Activated B cell treated with CpG ODN at 0.5 μM for 24 hours (primary cell): ENCODE results near the gene FAM240A. TPM values are rescaled to one million over a fixed set of nuclear protein-coding genes. Genes with fewer than 3 reads are reported as not detected.

Source experiments
- ATAC-seq: fragments of 200-7000 bp; cut with Tn5 transposase; one replicate; pipeline ENCODE4 v1.10.0; 2021; ENCODE audit warnings: low read depth, mild to moderate bottlenecking, moderate library complexity
- CTCF ChIA-PET: fragments of 350-600 bp; sonication (Branson Sonifier 250); formaldehyde crosslinking; loops from one replicate; lab custom pipeline; 2021; ENCODE audit warnings: antibody characterized with exemption; lab: Charles Lee
- POLR2A ChIA-PET: fragments of 350-600 bp; sonication (Branson Sonifier 250); formaldehyde crosslinking; loops from one replicate; lab custom pipeline; 2021; ENCODE audit warnings: antibody characterized with exemption; lab: Charles Lee
- DNase-seq: peaks from one replicate; pipeline ENCODE4 v3.0.0; 2022
- H3K27ac Mint-ChIP-seq: one replicate; pipeline ENCODE4 v1.8.0; 2020; ENCODE audit warnings: mixed read lengths
- H3K27me3 Mint-ChIP-seq: one replicate; pipeline ENCODE4 v1.8.0; 2021; ENCODE audit warnings: mixed read lengths
- H3K36me3 Mint-ChIP-seq: one replicate; pipeline ENCODE4 v1.8.0; 2021; ENCODE audit warnings: low read depth, mixed read lengths
- H3K4me1 Mint-ChIP-seq: one replicate; pipeline ENCODE4 v1.8.0; 2021; ENCODE audit warnings: mixed read lengths
- H3K4me3 Mint-ChIP-seq: one replicate; pipeline ENCODE4 v1.8.0; 2020; ENCODE audit warnings: mild to moderate bottlenecking, mixed read lengths
- H3K9me3 Mint-ChIP-seq: one replicate; pipeline ENCODE4 v1.8.0; 2020; ENCODE audit warnings: mixed read lengths
- intact Hi-C: fragments of 100-400 bp; cut with micrococcal nuclease; formaldehyde crosslinking; loops from one replicate; pipeline ENCODE4 v1.15.1; 2024
- total RNA-seq: library from RNA; stranded (reverse); gene quantifications from 2 replicates; pipeline ENCODE4 v1.2.3, GENCODE V29; 2022
- TF ChIP-seq, protein P1 (sequence below): fragments of 200-600 bp; IDR thresholded peaks from one replicate; pipeline ENCODE4 v1.8.0; 2022; ENCODE audit warnings: antibody characterized with exemption, mild to moderate bottlenecking

Gene FAM240A
- total RNA-seq, 1 donor from 2014 or later = not detected

GRCh38 chr3:46615050-46615775 is 2.9 kb downstream of the FAM240A start:
- H3K27me3 Mint-ChIP-seq = peaks cover 26% of the 10 kb centered on the region
- TF ChIP-seq, protein P1, sequence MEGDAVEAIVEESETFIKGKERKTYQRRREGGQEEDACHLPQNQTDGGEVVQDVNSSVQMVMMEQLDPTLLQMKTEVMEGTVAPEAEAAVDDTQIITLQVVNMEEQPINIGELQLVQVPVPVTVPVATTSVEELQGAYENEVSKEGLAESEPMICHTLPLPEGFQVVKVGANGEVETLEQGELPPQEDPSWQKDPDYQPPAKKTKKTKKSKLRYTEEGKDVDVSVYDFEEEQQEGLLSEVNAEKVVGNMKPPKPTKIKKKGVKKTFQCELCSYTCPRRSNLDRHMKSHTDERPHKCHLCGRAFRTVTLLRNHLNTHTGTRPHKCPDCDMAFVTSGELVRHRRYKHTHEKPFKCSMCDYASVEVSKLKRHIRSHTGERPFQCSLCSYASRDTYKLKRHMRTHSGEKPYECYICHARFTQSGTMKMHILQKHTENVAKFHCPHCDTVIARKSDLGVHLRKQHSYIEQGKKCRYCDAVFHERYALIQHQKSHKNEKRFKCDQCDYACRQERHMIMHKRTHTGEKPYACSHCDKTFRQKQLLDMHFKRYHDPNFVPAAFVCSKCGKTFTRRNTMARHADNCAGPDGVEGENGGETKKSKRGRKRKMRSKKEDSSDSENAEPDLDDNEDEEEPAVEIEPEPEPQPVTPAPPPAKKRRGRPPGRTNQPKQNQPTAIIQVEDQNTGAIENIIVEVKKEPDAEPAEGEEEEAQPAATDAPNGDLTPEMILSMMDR = no peak
- H3K36me3 Mint-ChIP-seq = no peaks in the 10 kb centered on the region
- no peak for DNase-seq
- intact Hi-C loops = no loop called here
- H3K4me1 Mint-ChIP-seq = no peaks in the 10 kb centered on the region
- ATAC-seq = no peak
- no peaks in the 10 kb centered on the region for H3K9me3 Mint-ChIP-seq
- CTCF ChIA-PET = no interaction called here
- no peak overlapping the region for H3K4me3 Mint-ChIP-seq
- H3K27ac Mint-ChIP-seq = no peak overlapping the region
- POLR2A ChIA-PET = no interaction called here

GRCh38 chr3:46615976-46616375 is 3.7 kb downstream of the FAM240A start:
- no peak overlapping the region for H3K4me3 Mint-ChIP-seq
- ATAC-seq (no peak), DNase-seq (no peak)
- H3K27me3 Mint-ChIP-seq = peaks cover 30% of the 10 kb centered on the region
- CTCF ChIA-PET = no interaction called here
- no peak overlapping the region for H3K27ac Mint-ChIP-seq
- TF ChIP-seq, protein P1 = no peak
- intact Hi-C loops = no loop called here
- H3K36me3 Mint-ChIP-seq = no peaks in the 10 kb centered on the region
- no peaks in the 10 kb centered on the region for H3K4me1 Mint-ChIP-seq
- H3K9me3 Mint-ChIP-seq = no peaks in the 10 kb centered on the region
- POLR2A ChIA-PET = interaction anchor here (0.6 kb wide), 1 partner anchor 13 kb away, joined by 13 read pairs; no protein-coding TSS in a partner anchor

GRCh38 chr3:46617941-46618340 is 5.6 kb downstream of the FAM240A start:
- H3K9me3 Mint-ChIP-seq = no peaks in the 10 kb centered on the region

GRCh38 chr3:46619845-46620778 is 7.8 kb downstream of the FAM240A start:
- no peak for ATAC-seq
- intact Hi-C loops = no loop called here
- H3K27me3 Mint-ChIP-seq = peaks cover 42% of the 10 kb centered on the region
- ChIA-PET CTCF (interaction anchor here (1.2 to 2.4 kb wide), 2 partner anchors 9 to 131 kb away, joined by 8 to 9 read pairs; no protein-coding TSS in a partner anchor), POLR2A (no interaction called here)
- no peaks in the 10 kb centered on the region for H3K36me3 Mint-ChIP-seq
- TF ChIP-seq, protein P1 = no peak
- H3K27ac Mint-ChIP-seq = no peak overlapping the region
- H3K9me3 Mint-ChIP-seq = no peaks in the 10 kb centered on the region
- H3K4me1 Mint-ChIP-seq = no peaks in the 10 kb centered on the region
- DNase-seq = no peak
- H3K4me3 Mint-ChIP-seq = no peak overlapping the region

More at GRCh38 chr3:46617941-46618340, 5.6 kb downstream of the FAM240A start:
- ATAC-seq = no peak
- Mint-ChIP-seq H3K4me3 (no peak overlapping the region), H3K4me1 (no peaks in the 10 kb centered on the region), H3K27ac (no peak overlapping the region), H3K36me3 (no peaks in the 10 kb centered on the region), H3K27me3 (peaks cover 36% of the 10 kb centered on the region)
- intact Hi-C loops = no loop called here
- DNase-seq = no peak
- TF ChIP-seq, protein P1 = no peak
- ChIA-PET POLR2A (no interaction called here), CTCF (no interaction called here)

- H3K4me3 Mint-ChIP-seq = no peak overlapping the region
- peaks cover 7% of the 10 kb centered on the region for H3K4me1 Mint-ChIP-seq
- intact Hi-C loops = no loop called here
- H3K9me3 Mint-ChIP-seq = no peaks in the 10 kb centered on the region
- H3K36me3 Mint-ChIP-seq = no peaks in the 10 kb centered on the region
- TF ChIP-seq, protein P1 = no peak
- POLR2A ChIA-PET = no interaction called here
- DNase-seq = no peak
- CTCF ChIA-PET = interaction anchor here (2.2 kb wide), 1 partner anchor 136 kb away, joined by 9 read pairs; no protein-coding TSS in a partner anchor
- no peak overlapping the region for H3K27ac Mint-ChIP-seq
- H3K27me3 Mint-ChIP-seq = peaks cover 28% of the 10 kb centered on the region
- no peak for ATAC-seq
These were observed 12.2 kb downstream of the FAM240A start for GRCh38 chr3:46624533-46624932.
